HuH-7 (cell line): ENCODE measurements around the gene AP1B1.
"Not testable (repeated sequence)": the region's sequence is repeated elsewhere in the genome, so short reads cannot be mapped to it uniquely, and the experiment has no call there.

Experiments used
- DNase-seq: peaks from one replicate; pipeline ENCODE4 v3.0.0; 2011; ENCODE audit warnings: low spot score

Gene AP1B1

DNA sequence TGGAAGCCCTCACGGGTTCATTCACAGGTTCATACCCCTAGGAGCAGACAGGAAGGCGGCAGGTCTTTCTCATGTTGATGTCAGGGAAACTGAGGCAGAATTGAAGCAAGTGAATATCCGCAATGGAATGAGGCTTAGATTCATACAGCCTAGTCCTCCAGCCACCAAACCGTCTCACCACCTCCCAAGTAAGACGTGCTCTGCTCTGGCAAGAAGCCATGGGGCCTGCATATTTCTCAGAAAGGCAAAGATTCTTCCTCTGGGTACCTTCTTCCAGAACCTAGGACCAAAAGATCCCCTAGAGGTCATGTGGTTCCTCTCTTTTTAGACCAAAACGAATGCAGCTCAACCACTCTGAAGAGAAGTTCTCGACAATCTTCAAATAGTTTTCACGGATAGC lies 1.7 kb downstream of the AP1B1 start:
- DNase-seq: no peak

GRCh38 chr22:29385748-29386147 lies 2.6 kb downstream of the AP1B1 start:
- DNase-seq: no peak

DNA sequence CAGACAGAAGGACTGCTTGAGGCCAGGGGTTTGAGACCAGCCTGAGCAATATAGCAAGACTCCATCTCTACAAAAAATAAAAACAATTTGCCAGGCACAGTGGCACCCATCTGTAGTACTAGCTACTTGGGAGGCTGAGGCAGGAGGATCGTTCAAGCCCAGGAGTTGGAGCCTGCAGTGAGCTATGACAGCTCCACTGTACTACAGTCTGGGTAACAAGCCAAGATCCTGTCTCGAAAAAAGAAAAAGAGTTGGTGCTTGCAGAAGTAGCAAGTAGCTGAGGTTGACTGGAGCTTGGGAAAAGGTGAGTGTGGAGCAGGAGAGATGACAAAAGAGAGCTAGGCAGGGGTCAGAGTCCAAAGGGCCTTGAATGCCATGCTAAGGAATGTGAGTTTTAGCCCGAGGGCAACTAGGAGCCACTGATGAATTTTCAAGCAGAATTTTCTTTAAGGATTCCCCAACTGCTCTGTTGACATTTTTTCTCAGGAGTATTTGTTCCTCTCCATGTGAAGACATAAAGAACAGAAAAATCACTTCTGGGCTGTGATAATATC lies 3.1 kb downstream of the AP1B1 start:
- DNase-seq: peak; percentile 61

GRCh38 chr22:29383740-29384139 lies 4.6 kb downstream of the AP1B1 start:
- DNase-seq: no peak

DNA sequence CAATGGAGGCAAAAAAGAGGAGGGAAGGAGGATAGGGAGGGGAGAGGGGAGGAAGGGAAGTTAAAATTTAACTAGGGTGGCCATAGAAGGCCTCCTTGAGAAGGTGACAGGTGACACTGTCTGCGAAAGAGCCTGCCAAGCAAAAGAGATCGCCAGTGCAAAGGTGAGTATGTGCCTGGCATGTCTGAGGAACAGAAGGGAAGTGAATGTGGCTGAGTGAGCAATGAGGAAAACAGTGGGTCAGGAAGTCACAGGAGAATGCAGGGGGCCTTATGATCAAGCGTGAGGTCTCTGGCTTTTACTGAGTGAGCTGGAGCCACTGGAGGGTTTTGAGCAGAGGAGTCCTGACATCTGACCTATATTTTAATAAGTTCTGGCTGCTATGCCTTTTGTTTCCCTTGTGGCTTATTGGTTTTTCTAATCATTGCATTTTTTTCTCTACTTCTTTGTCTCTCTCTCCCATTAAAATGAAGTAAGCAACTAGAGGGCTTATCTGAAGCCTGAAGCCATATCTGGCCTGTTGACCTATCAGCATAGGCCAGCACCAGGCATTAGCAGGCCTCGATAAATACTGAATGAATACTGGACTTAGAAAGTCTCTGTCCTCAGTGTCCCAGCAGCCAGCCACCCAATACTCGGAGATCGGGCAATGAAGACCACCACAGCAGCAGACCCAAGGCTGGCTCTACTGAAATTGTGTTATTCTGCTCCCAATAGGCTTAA lies 5.6 kb downstream of the AP1B1 start:
- no peak for DNase-seq

DNA sequence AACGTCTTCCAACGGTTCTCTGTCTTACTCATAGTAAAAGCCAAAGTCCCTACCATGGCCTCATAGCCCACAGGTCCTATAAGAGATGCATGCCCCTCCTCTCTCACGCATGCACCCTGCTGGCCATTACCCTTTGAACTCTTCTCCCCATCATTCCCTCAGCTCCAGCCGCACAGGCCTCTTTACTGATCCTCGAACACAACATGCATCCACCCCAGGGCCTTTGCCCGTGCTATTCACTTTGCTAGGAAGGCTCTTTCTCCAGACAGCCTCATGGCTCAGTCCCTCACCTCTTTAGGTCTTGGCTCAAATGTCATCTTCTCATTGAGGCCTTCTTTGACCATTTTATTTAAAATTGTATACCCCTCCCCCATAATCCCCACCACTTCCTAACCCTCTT lies 7.5 kb downstream of the AP1B1 start:
- no peak for DNase-seq

DNA sequence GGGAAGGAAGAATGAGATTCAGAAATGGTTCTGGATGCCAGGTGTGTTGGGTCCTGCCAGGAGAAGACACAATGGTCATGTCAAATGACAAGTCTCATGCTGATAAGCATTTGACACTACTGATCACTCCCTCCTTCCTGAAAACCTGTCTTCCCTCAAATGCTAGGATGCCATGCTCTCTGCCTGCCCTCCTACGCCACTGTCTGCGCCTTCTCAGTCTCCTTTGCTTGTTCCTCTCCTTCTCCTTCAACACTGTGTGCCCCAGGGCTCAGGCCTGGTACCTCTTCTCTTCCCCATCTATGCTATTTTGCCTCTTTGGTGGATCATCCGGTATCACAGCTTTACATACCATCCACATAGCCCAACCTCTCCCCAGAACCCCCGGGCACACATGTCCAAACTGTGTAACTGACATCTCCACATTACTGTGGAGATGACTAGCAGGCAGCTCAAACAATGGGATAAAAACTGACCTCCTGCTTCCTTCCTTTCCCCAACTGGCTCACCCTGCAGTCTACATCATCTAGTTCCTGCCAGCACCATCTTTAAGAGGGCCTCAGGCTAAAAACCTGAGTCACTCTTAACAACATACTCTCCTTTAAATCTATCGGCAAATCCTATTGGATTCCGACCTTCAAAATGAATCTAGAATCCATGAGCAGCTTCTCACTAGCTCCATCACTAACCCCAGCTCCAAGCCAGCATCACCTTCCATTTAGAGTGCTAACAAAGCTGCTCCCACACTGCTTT lies 8.2 kb downstream of the AP1B1 start:
- no peak for DNase-seq

GRCh38 chr22:29379258-29379657 lies 9.1 kb downstream of the AP1B1 start:
- no peak for DNase-seq

- no peak for DNase-seq
These were observed 10.4 kb downstream of the AP1B1 start for GRCh38 chr22:29377979-29378378.

DNA sequence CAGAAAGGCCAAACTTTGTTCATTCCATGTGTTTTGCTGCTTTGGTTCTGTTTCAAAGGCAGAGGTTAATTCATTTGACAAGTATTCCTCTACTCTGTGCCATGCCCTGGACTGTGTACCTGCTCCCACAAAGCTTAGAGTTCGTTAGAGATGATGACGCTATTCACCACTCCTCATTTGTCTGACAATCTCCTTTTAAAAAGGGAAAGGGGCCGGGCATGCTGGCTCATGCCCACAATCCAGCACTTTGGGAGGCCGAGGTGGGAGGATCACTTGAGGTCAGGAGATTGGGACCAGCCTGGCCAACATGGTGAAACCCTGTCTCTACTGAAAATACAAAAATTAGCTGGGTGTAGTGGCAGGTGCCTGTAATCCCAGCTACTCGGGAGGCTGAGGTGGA lies 11.7 kb downstream of the AP1B1 start:
- not testable (repeated sequence) for DNase-seq

- no peak for DNase-seq
These were observed 12.8 kb downstream of the AP1B1 start for GRCh38 chr22:29375398-29376076.

- not testable (repeated sequence) for DNase-seq
These were observed 13.6 kb downstream of the AP1B1 start for GRCh38 chr22:29374806-29375205.

GRCh38 chr22:29374401-29374800 lies 14.0 kb downstream of the AP1B1 start:
- no peak for DNase-seq

DNA sequence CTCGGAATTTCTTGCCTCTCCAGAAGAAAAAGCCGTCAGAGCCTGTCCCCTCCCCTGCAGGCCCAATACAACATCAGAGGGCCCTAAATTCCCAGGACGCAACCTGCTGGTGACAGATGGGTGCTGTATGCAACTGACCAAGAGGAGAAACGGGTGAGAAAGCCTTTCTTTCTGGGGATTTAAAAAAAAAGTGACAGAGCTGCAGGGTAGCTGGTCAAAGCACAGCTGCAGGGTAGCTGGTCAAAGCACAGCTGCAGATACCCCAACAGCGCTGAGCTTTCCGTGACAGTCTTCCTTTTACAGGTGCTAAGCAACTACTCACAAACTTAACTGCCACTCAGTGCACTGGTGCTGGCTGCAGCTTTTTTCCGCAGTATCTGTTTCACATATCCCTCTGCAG lies 17.8 kb downstream of the AP1B1 start:
- DNase-seq: no peak

- peak; percentile 64 for DNase-seq
These were observed 18.9 kb downstream of the AP1B1 start for GRCh38 chr22:29369460-29369859.

DNA sequence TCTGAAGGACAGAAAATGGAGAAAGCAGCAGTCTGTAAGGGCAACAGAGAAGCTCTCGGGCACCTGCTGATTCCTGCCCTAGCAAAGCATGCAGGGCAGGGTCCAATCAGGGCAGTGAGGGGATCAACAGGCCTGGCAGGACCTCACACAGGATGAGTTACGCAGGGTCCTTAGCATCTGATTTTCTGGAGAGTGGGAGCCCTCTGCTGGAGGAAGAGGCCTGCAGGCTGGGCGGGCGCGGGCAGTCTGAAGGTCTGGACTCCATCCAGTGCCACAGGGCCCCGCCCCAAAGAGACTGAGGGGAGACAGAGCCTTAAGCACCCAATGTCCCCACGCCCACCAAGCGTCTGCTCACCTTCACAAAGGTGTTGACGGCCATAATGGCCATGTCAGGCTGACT lies 28.9 kb downstream of the AP1B1 start:
- peak; percentile 80 for DNase-seq

DNA sequence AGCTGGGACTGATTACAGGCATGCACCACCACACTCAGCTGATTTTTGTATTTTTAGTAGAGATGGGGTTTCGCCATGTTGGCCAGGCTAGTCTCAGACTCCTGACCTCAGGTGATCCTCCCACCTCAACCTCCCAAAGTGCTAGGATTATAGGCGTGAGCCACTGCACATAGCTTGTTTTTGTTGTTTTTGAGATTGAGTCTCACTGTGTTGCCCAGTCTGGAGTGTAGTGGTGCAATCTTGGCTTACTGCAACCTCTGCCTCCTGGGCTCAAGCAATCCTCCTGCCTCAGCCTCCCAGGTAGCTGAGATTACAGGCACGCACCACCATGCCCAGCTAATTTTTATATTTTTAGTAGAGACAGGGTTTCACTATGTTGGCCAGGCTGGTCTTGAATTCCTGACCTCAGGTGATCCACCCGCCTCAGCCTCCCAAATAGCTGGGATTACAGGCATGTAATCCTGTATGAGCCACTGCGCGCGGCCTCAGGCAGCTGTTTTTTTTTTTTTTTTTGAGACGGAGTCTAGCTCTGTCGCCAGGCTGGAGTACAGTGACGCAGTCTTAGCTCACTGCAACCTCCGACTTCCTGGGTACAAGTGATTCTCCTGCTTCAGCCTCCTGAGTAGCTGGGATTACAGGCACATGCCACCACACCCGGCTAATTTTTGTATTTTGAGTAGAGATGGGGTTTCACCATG lies 31.0 kb downstream of the AP1B1 start:
- not testable (repeated sequence) for DNase-seq

DNA sequence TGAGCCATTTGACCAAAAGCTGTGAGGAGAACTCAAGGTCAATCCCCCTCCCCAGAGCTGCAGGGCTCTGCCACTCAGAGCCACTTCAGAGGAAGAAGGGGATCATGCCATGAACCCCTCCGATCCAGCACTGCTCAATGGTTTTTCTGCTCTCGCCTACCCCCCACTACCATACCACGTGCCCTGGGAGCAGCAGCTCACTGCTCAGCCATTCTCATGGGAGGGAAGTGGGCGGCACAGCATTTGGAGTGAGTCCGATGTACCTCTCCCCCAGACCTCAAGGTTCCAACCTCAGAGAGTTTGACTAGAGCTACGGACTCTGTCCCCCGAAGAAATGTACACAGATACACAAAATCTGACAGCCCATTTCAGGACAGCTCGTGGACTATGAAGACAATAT lies 34.5 kb downstream of the AP1B1 start:
- DNase-seq: no peak

- DNase-seq: no peak
These were observed 35.1 kb downstream of the AP1B1 start for GRCh38 chr22:29353286-29353685.

DNA sequence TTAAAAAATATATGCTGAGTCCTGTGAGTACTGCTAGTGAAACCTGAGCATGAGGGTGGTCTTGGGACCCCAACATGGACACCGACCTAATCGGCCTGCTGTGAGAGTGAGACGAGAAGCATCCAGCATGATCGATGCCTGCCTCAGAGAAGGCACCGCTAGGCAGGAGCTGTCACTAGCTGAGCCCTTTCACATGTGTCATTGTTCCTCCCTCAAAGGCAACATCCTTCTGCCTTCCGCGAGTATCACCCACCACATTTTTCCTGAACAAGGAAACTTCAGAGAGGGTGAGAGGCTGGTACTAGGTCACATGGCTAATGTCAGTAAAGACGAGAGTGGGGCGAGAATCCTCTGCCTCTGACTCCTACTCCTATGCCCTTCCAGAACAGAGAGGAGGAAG lies 35.6 kb downstream of the AP1B1 start:
- no peak for DNase-seq

- DNase-seq: no peak
These were observed 36.5 kb downstream of the AP1B1 start for GRCh38 chr22:29351891-29352290.

GRCh38 chr22:29351042-29351441 lies 37.3 kb downstream of the AP1B1 start:
- DNase-seq: no peak
